ENCODE data around the gene GNGT1.
"Not testable (repeated sequence)": the region's sequence is repeated elsewhere in the genome, so short reads cannot be mapped to it uniquely, and the experiment has no call there.

The GNGT1 gene

DNA sequence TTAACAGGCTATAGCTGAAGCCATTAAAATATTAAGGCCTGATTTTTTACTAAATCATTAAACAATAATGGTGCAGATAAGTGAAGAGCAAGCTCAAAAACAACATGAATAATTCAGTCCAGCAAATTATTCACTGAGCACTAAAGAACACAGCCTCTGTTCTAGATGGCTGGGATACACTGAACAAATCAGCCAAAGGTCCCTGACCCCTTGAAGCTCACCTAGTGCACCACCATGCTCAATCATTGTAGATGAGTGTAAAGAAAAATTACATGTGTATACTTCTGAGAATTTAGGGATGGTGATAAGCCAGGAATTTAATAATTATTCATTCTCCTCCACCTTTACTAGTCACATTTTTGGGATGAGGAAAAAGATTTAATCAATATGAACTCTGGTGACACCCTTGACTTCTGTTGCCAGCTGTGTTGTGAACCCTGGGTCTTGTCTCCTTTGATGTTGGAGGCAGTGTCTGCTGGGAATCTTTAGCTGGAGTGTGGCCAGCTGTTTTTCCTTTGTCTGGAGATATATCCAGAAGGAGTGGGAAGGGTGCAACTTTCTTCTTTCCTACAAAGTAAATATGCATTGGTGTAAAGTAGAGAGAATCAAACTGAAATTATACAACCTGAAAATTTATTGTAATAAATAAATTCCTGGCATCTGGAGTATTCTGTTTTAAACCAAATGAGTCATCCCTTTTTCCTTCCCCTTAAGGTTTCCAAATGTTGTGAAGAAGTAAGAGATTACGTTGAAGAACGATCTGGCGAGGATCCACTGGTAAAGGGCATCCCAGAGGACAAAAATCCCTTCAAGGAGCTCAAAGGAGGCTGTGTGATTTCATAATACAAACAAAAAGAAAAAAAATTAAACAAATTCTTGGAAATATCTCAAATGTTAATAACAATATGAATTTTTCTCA is 4.0 kb downstream of the GNGT1 start:
- DNase-seq: no peak

DNA sequence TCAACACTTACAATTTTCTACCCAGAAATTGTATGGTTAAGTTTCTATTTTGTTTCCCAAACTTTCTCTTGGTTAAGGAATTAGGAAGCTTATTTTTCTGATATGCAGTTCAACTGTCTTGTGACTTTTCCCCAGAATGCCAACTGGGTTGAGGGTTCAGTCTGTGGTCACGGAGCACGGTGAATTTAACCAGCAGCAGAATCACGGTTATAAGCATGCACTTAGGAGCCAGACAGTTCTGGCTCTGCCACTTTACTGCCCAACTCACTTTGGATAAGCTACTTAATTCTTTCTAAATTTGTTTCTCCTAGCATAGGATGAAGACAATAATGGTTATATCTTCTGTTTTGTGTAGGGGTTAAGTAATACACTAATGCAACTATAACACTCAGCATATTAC is 4.9 kb downstream of the GNGT1 start:
- DNase-seq: not testable (repeated sequence)

DNA sequence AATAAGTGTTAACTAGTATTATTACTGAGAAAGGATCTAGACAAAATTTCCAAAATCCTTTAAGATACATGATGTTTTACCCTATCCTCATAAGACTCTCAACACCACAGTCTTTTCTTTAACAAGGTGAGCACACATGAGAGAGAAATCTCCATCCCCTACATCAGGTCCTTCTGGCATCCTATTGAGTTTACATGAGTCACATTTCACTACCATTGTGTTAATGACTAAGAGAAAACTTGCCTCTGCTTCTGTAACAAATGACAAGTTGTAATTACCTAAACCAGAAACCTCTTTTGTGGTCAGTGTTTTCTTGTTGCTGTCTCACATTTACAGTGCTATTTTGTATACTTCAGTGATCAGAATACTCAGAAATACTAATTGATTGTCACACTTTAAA is 5.3 kb downstream of the GNGT1 start:
- DNase-seq: not testable (repeated sequence)

GRCh38 chr7:93913197-93913596 is 6.8 kb downstream of the GNGT1 start:
- DNase-seq: no peak

DNA sequence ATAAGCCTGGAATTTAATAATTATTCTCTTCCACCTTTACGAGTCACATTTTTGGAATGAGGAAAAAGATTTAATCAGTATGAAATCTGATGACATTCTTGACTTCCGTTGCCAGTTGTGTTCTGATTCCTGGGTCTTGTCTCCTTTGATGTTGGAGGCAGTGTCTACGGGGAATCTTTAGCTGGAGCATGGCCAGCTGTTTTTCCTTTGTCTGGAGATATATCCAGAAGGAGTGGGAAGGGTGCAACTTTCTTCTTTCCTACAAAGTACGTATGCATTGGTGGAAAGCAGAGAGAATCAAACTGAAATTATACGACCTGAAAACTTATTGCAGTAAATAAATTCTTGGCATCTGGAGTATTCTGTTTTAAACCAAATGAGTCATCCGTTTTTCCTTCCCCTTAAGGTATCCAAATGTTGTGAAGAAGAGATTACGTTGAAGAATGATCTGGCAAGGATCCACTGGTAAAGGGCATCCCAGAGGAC is 8.3 kb downstream of the GNGT1 start:
- no peak for DNase-seq

- not testable (repeated sequence) for DNase-seq
These were observed 9.0 kb downstream of the GNGT1 start for GRCh38 chr7:93915206-93915842.

DNA sequence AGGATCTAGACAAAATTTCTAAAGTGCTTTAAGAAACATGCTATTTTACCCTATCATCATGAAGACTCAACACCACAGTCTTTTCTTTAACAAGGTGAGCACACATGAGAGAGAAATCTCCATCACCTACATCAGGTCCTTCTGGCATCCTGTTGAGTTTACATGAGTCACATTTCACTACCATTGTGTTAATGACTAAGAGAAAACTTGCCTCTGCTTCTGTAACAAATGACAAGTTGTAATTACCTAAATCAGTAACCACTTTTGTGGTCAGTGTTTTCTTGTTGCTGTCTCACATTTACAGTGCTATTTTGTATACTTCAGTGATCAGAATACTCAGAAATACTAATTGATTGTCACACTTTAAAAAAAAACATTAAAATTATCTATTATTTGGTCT is 9.5 kb downstream of the GNGT1 start:
- not testable (repeated sequence) for DNase-seq

- not testable (repeated sequence) for DNase-seq
These were observed 9.9 kb downstream of the GNGT1 start for GRCh38 chr7:93916315-93916714.

DNA sequence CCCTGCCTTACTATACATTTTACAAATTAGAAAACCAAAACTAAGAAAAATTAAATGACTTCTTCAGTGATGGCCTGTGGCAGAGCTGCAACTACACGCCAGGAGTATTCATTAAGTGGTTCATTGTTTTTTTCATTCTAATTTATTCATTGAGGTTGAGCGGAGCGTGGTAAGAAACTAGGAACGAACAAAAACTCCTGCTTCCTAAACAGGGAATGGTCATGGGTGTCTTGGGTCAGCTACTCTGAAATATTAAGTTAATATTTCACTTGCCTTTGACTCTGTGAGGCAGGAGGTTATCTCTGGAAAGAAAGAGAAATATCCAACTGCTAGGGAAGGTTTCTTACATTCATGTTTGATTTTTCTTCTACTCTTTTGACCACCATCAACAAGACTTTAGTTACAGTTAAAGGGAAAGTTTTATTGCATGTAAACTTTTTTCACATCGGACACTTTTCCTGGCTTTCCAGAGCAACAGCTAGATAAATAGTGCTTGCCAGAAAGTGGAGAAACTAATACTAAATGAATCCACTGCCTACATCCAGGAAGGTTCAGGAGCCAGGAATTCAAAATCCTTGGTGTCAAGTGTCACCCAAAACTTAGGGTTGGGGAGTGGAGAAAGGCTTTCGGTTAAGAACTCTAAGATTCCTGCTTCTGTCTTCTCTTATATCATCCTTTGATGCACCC is 14.3 kb downstream of the GNGT1 start:
- DNase-seq: no peak

DNA sequence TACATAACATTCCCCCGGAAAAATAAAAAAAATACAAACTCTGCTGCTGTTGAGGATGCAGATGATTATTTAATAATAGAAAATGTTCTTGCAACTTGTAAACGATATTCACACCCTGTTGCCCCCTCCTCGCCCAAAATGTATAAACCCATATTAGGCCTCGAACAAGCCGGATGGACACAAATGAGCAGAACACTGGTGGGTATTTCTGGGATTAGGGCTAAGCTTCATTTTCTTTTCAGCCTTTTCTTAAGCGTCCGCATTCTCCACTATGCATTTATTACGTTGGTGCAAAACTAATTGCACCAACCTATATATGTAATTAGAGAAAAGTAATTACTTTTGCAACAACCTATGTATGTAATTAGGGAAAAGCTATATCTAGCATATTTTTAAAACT is 14.8 kb downstream of the GNGT1 start:
- no peak for DNase-seq

GRCh38 chr7:93921607-93922566 is 15.5 kb downstream of the GNGT1 start, which contains the start of gene GNG11:
Gene GNG11 (plus strand): TSS chr7:93921735. CDS start chr7:93922138, 403 bp downstream.
- peak in 1 of 2 experiments; percentile 43 for DNase-seq

GRCh38 chr7:93923296-93923695 is 16.9 kb downstream of the GNGT1 start:
- DNase-seq: no peak

GRCh38 chr7:93923942-93924341 is 17.6 kb downstream of the GNGT1 start:
- no peak for DNase-seq

DNA sequence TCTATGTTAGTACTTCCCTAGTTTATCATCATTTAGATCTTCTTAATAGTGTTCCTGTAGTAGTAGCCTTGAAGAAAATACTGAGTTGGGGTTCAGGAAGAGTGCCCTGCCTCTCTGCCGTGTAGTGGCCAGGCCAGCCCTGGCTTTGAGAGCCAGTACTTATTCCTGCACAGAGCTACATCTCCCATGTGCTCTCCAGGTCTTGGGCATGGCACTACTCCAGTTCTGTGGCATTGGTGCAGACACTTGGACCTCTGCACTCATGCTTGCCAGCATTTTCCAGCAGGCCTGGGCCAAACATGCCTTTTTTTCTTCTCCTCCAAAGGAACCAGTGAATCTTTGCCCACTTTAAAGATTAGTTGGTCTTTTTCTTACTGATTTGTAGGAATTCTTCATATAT is 20.4 kb downstream of the GNGT1 start:
- DNase-seq: no peak

DNA sequence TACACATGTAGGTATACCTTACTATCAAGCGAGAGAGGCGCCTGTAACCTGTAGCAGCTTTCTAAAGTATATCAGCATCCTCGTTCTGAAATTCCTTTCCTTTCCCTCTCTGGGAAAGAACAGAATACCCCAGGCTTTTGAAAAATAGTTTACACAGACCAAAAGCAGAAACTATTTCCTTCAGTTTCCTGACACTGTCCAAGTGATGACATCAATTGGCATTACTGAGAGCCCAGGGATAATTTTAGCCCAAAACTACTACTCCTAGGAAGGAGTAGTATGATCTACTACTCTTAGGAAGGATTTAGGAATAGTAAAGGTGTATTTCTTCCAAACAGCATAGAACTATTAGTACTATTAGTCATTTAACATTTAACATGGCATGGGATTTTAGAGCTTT is 21.2 kb downstream of the GNGT1 start:
- no peak for DNase-seq

- no peak for DNase-seq
These were observed 25.3 kb downstream of the GNGT1 start for GRCh38 chr7:93931655-93932054.

- DNase-seq: no peak
These were observed 26.8 kb downstream of the GNGT1 start for GRCh38 chr7:93933156-93933555.

- DNase-seq: peak in 1 of 2 experiments; percentile 18
These were observed 28.7 kb downstream of the GNGT1 start for GRCh38 chr7:93935102-93935501.

DNA sequence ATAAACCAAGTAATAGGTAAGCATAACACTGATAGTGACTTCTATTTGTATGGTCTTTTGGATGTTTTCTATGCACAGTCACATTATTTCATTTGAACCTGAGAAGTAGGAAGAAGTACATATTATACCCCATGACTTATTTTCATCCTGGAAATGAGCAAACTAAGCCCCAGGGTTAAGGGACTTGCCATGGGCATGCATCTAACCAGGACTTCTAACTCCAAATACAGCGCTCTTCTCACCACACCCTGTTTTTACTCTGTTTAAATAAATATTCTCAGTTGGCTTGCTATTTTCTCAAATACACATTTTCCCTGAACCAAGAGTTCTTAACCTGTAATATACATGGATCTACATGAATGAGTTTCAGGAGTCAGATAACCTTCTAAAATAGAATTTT is 31.5 kb downstream of the GNGT1 start:
- no peak for DNase-seq

DNA sequence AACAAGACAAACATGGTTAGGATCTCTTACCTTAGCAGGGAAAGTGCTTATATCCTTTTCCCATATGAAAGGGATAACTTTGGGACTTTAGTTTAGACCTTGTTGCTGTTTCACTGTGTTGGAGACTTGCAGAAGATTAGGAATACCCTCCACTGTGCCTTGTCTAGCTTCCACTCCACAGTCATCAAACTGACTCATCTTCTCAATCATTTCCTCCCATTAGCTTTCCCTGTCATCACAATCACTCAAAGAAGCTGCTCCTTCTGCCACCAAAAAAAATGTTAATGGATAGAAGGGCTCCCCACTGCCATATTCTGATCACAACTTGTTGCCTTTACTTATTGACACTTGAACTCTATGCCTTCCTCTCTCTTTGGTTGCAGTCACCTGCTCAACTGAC is 31.9 kb downstream of the GNGT1 start:
- DNase-seq: no peak

GRCh38 chr7:93941945-93942344 is 35.6 kb downstream of the GNGT1 start:
- DNase-seq: no peak
